SK-N-SH (cell line): ENCODE data around the gene RNF169. TPM values are rescaled to one million over a fixed set of nuclear protein-coding genes. Genes with fewer than 3 reads are reported as not detected.

Experiments
- CTCF ChIA-PET: fragments of 300-600, 350-600 bp; formaldehyde crosslinking; extraction: SDS; loops from one replicate; lab custom pipeline; 2021; lab: Yijun Ruan, JAX
- POLR2A ChIA-PET: fragments of 350-600 bp; sonication (Branson Sonifier 250); formaldehyde crosslinking; extraction: SDS; loops from one replicate; lab custom pipeline; 2020; ENCODE audit warnings: antibody characterized with exemption, inconsistent platforms; lab: Yijun Ruan, JAX
- DNase-seq: peaks from one replicate; pipeline ENCODE4 v3.0.0; 2012
- H2AFZ ChIP-seq: fragments of 200-600 bp; sonication (generic); 2 replicates; pipeline ENCODE4 v1.8.1; 2016; ENCODE audit warnings: antibody characterized with exemption, mild to moderate bottlenecking, low read depth
- H3F3A ChIP-seq: fragments of 200-600 bp; sonication (generic); replicated peaks from 2 replicates; pipeline ENCODE3; 2016; ENCODE audit warnings: antibody characterized with exemption, mild to moderate bottlenecking; ENCODE audit not compliant: insufficient read depth
- H3K27ac ChIP-seq, 2 experiments: fragments of 200-500 bp in 1 of 2; fragments of 200-600 bp in 1 of 2; sonication (Bioruptor generic) in 1 of 2; sonication (generic), shearing (Covaris generic) in 1 of 2; 2 replicates each; pipeline versions ENCODE4 v1.5.1 to v1.6.1; 2014 to 2016; ENCODE audit warnings: low read depth in 2 of 2, inconsistent platforms in 1 of 2, low read length in 1 of 2, mild to moderate bottlenecking in 1 of 2, mixed read lengths in 1 of 2
- H3K27me3 ChIP-seq: fragments of 200-600 bp; sonication (generic), shearing (Covaris generic); 2 replicates; pipeline ENCODE4 v1.6.1; 2016; ENCODE audit warnings: mixed run types; ENCODE audit not compliant: insufficient read depth
- H3K36me3 ChIP-seq, 2 experiments: fragments of 200-500 bp in 1 of 2; fragments of 200-600 bp in 1 of 2; sonication (Bioruptor generic) in 1 of 2; sonication (generic) in 1 of 2; replicated peaks in 1 of 2; 2 replicates each; pipeline versions ENCODE3 to v1.5.1; 2014 to 2016; ENCODE audit warnings: low read length in 1 of 2, mild to moderate bottlenecking in 1 of 2; ENCODE audit not compliant: insufficient read depth in 2 of 2, control insufficient read depth in 1 of 2
- H3K4me1 ChIP-seq, 2 experiments: fragments of 200-500 bp in 1 of 2; fragments of 200-600 bp in 1 of 2; sonication (Bioruptor generic) in 1 of 2; sonication (generic), shearing (Covaris generic) in 1 of 2; 2 replicates each; pipeline versions ENCODE4 v1.5.1 to v1.6.1; 2014 to 2016; ENCODE audit warnings: low read depth in 1 of 2, low read length in 1 of 2, mixed run types in 1 of 2; ENCODE audit not compliant: insufficient read depth in 2 of 2, control insufficient read depth in 1 of 2
- H3K4me2 ChIP-seq: fragments of 200-600 bp; sonication (generic), shearing (Covaris generic); 2 replicates; pipeline ENCODE4 v1.6.1; 2017; ENCODE audit warnings: mixed run types
- H3K4me3 ChIP-seq, 2 experiments: fragments of 200-500 bp in 1 of 2; fragments of 200-600 bp in 1 of 2; sonication (Bioruptor generic) in 1 of 2; sonication (generic), shearing (Covaris generic) in 1 of 2; 2 replicates each; pipeline versions ENCODE4 v1.5.1 to v1.8.1; 2014 to 2016; ENCODE audit warnings: low read depth in 2 of 2, inconsistent platforms in 1 of 2, low read length in 1 of 2, mild to moderate bottlenecking in 1 of 2, mixed read lengths in 1 of 2, moderate library complexity in 1 of 2
- H3K79me2 ChIP-seq: fragments of 200-600 bp; sonication (generic); 2 replicates; pipeline ENCODE4 v1.8.1; 2017; ENCODE audit warnings: mild to moderate bottlenecking; ENCODE audit not compliant: insufficient read depth
- H3K9ac ChIP-seq: fragments of 200-600 bp; sonication (generic); 2 replicates; pipeline ENCODE4 v1.6.1; 2017; ENCODE audit warnings: mixed run types
- H3K9me2 ChIP-seq: fragments of 200-600 bp; sonication (generic); 2 replicates; pipeline ENCODE4 v1.6.1; 2017; ENCODE audit warnings: mixed run types
- H3K9me3 ChIP-seq: fragments of 200-600 bp; sonication (generic); 2 replicates; pipeline ENCODE4 v1.6.1; 2017; ENCODE audit warnings: mixed run types, mild to moderate bottlenecking, moderate library complexity
- H4K20me1 ChIP-seq: fragments of 200-600 bp; sonication (generic); 2 replicates; pipeline ENCODE4 v1.6.1; 2017; ENCODE audit warnings: mild to moderate bottlenecking, mixed run types; ENCODE audit not compliant: insufficient read depth
- CHD2 ChIP-seq: fragments of 150-350 bp; IDR thresholded peaks from 2 replicates; pipeline ENCODE4 v1.6.1; 2018; ENCODE audit warnings: low read length; ENCODE audit not compliant: partially characterized antibody
- ELF1 ChIP-seq: IDR thresholded peaks from 2 replicates; pipeline ENCODE4 v1.4.0; 2012
- EP300 ChIP-seq, 2 experiments: IDR thresholded peaks; 2 replicates each; pipeline versions ENCODE4 v1.4.0 to v1.6.1; 2012; ENCODE audit warnings: borderline replicate concordance in 1 of 2, low read depth in 1 of 2, low read length in 1 of 2
- EZH2phosphoT487 ChIP-seq: fragments of 200-600 bp; sonication (generic); IDR thresholded peaks from 2 replicates; pipeline ENCODE4 v1.6.1; 2017; ENCODE audit warnings: low read depth, mixed run types, mild to moderate bottlenecking, antibody characterized with exemption, moderate library complexity, borderline replicate concordance
- FOSL2 ChIP-seq: IDR thresholded peaks from 2 replicates; pipeline ENCODE4 v1.4.0; 2012; ENCODE audit warnings: low read depth, mild to moderate bottlenecking, moderate library complexity, borderline replicate concordance
- FOXM1 ChIP-seq: IDR thresholded peaks from 2 replicates; pipeline ENCODE4 v1.4.0; 2012; ENCODE audit warnings: low read depth, mild to moderate bottlenecking
- GATA2 ChIP-seq: sonication (generic); formaldehyde crosslinking; IDR thresholded peaks from 2 replicates; pipeline ENCODE4 v1.5.0; 2020; ENCODE audit warnings: mild to moderate bottlenecking, missing genetic modification reagents
- IRF3 ChIP-seq: fragments of 150-350 bp; IDR thresholded peaks from 2 replicates; pipeline ENCODE4 v1.6.1; 2016; ENCODE audit warnings: mild to moderate bottlenecking, low read depth, low read length
- MAX ChIP-seq: IDR thresholded peaks from 2 replicates; pipeline ENCODE4 v1.4.0; 2012; ENCODE audit warnings: low read depth
- MEF2A ChIP-seq: IDR thresholded peaks from 2 replicates; pipeline ENCODE4 v1.4.0; 2012; ENCODE audit warnings: low read depth, borderline replicate concordance
- MXI1 ChIP-seq: IDR thresholded peaks from 2 replicates; pipeline ENCODE4 v1.6.1; 2012; ENCODE audit warnings: mild to moderate bottlenecking, low read depth, low read length, improper control_type of control experiment
- NFIC ChIP-seq: IDR thresholded peaks from 2 replicates; pipeline ENCODE4 v1.4.0; 2012; ENCODE audit warnings: borderline replicate concordance
- NRF1 ChIP-seq: IDR thresholded peaks from 2 replicates; pipeline ENCODE4 v1.6.1; 2012; ENCODE audit warnings: low read depth, mild to moderate bottlenecking, low read length
- POLR2AphosphoS5 ChIP-seq: IDR thresholded peaks from 2 replicates; pipeline ENCODE4 v1.6.1; 2012; ENCODE audit warnings: low read depth, low read length
- RAD21 ChIP-seq: IDR thresholded peaks from 2 replicates; pipeline ENCODE4 v1.6.1; 2012; ENCODE audit warnings: mild to moderate bottlenecking, low read length
- RFX5 ChIP-seq: IDR thresholded peaks from 2 replicates; pipeline ENCODE4 v1.6.1; 2012; ENCODE audit warnings: mild to moderate bottlenecking, improper control_type of control experiment, low read length
- RXRA ChIP-seq: IDR thresholded peaks from 2 replicates; pipeline ENCODE4 v1.4.0; 2012; ENCODE audit warnings: low read depth, mild to moderate bottlenecking, borderline replicate concordance
- SIN3A ChIP-seq: IDR thresholded peaks from 2 replicates; pipeline ENCODE4 v1.6.1; 2012; ENCODE audit warnings: low read depth, mild to moderate bottlenecking, low read length, moderate library complexity, borderline replicate concordance
- TAF1 ChIP-seq: IDR thresholded peaks from 2 replicates; pipeline ENCODE4 v1.6.1; 2012; ENCODE audit warnings: low read depth, mild to moderate bottlenecking, low read length, moderate library complexity, borderline replicate concordance
- YY1 ChIP-seq: IDR thresholded peaks from 2 replicates; pipeline ENCODE4 v1.4.0; 2012; ENCODE audit warnings: low read depth, mild to moderate bottlenecking
- WGBS: methylation state at CpG from one replicate; pipeline ENCODE4 v1.1.6; 2017; ENCODE audit warnings: low lambda C conversion rate; 5-methylcytosine and 5-hydroxymethylcytosine counted together
- polyA plus RNA-seq, 3 experiments: library from polyadenylated mRNA; depleted of rRNA; stranded (reverse); fragments of >200 nt; gene quantifications; 2 replicates each; pipeline ENCODE4 v1.2.3, GENCODE V29; 2012
- TF ChIP-seq, protein P1 (sequence below): IDR thresholded peaks from 2 replicates; pipeline ENCODE4 v1.4.0; 2012; ENCODE audit warnings: low read depth, borderline replicate concordance
- TF ChIP-seq, protein P2 (sequence below): IDR thresholded peaks from 2 replicates; pipeline ENCODE4 v1.6.1; 2012; ENCODE audit warnings: mild to moderate bottlenecking, low read depth, low read length, moderate library complexity

RNF169 gene, protein sequence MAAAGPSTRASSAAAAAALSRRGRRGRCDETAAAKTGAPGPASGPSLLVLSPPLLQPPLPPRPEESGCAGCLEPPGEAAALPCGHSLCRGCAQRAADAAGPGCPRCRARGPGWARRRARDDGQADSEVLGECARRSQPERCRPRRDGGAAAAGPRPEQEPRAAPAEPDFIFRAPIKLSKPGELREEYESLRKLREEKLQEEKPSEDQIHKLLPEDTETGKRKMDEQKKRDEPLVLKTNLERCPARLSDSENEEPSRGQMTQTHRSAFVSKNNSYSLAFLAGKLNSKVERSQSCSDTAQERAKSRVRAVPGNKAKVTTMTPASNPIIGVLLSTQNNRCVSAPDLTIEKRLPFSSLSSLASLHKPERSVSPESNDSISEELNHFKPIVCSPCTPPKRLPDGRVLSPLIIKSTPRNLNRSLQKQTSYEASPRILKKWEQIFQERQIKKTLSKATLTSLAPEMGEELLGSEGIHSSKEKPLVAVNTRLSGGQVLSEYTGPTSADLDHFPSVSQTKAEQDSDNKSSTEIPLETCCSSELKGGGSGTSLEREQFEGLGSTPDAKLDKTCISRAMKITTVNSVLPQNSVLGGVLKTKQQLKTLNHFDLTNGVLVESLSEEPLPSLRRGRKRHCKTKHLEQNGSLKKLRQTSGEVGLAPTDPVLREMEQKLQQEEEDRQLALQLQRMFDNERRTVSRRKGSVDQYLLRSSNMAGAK
- polyA plus RNA-seq (2012; rRNA removed), result 2.2 and 2.6 TPM in 2 replicates
- 1.9 and 2.0 TPM in 2 replicates for polyA plus RNA-seq (2012; cell fraction: cytosol; rRNA removed)
- polyA plus RNA-seq (2012; cell fraction: nucleus; rRNA removed), result 1.9 and 3.7 TPM in 2 replicates

DNA sequence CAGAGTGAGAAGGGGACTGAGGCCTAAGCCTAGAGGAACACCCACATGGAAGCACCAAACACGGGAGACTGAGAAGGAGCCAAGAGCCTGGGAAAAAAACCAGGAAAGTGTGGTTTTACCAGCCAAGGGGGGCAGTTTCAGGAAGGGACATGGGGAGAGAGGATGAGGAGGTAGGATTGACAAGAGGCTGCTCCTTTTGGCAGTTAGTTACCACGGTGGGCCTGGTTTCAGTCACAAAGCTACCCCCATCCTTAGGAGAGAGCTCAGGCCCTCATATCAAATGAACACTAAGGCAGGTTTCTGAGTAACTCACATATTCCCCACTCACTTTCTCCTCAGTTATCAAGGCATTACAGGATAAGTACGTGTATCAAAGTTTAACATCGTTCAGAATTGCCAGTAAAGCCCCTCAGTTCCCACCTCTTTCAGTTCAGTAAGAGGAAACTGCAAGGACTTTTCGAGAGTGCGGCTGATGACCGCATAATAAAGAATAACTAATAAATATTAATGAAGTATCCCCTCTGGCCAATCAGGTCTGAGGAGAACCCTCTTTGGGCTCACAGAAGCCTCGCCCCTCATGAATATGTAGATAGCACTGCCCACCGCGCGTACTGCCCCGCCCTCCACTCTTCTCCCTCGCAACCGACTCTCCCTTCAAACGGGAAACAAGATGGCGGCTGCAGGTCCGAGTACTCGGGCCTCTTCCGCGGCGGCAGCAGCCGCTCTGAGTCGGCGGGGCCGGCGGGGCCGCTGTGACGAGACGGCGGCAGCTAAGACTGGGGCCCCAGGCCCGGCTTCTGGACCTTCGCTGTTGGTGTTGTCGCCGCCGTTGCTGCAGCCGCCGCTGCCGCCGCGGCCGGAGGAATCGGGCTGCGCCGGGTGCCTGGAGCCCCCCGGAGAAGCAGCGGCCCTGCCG lies at the start of gene RNF169:
Gene RNF169 (plus strand): TSS at position 639 of the 916 bp plus-strand sequence. CDS start 32 bp downstream, at position 671.
- WGBS, result 13% methylated on average over 11 of the region's 47 CpGs
- H3K4me2 ChIP-seq, result peak within 1 kb of the TSS; percentile 84
- POLR2A ChIA-PET, result no interaction called here
- H3K79me2 ChIP-seq, result peaks cover 44% of the 10 kb centered on the region
- peak within 1 kb of the TSS; percentile 82 for H3K9ac ChIP-seq
- no peaks in the 10 kb centered on the region for H3K27me3 ChIP-seq
- peak within 1 kb of the TSS; percentile 69 to 79 for H3K4me3 ChIP-seq
- H3F3A ChIP-seq, result peaks cover 6% of the 10 kb centered on the region
- H3K27ac ChIP-seq, result peak within 1 kb of the TSS; percentile 71 to 82
- no peaks in the 10 kb centered on the region for H3K9me3 ChIP-seq
- peak; percentile 97 for DNase-seq
- H3K9me2 ChIP-seq, result no peaks in the 10 kb centered on the region
- H3K4me1 ChIP-seq, result peaks cover 4 to 11% of the 10 kb centered on the region in 2 experiments; a peak in 3 of 4 replicates
- CTCF ChIA-PET, result interaction anchor here (1.0 to 1.5 kb wide), 3 partner anchors 21 to 636 kb away, joined by 3 to 7 read pairs (median 5); no protein-coding TSS in a partner anchor
- peaks cover 0 to 4% of the 10 kb centered on the region in 2 experiments for H3K36me3 ChIP-seq
- peak within 1 kb of the TSS; percentile 80 for H2AFZ ChIP-seq
- no peaks in the 10 kb centered on the region for H4K20me1 ChIP-seq
- TF ChIP-seq EP300 (IDR thresholded peaks at IDR 0.05; ENCODE audit: borderline replicate concordance in 1 of 2, low read depth in 1 of 2, low read length in 1 of 2), result no peak
- TF ChIP-seq MAX, result no peak; the same call in 1 of the 2 replicates
- peak; percentile 86 for TF ChIP-seq POLR2AphosphoS5
- TF ChIP-seq TAF1, result peak; percentile 92
- no peak for TF ChIP-seq RAD21
- peak; percentile 94 for TF ChIP-seq YY1
- no peak for TF ChIP-seq GATA2 (CRISPR knock-in tag)
- TF ChIP-seq FOSL2, result no peak
- no peak for TF ChIP-seq MEF2A
- no peak for TF ChIP-seq IRF3
- TF ChIP-seq NRF1, result no peak
- TF ChIP-seq RFX5, result peak; percentile 73; the same call in 1 of the 2 replicates
- TF ChIP-seq, protein P1, sequence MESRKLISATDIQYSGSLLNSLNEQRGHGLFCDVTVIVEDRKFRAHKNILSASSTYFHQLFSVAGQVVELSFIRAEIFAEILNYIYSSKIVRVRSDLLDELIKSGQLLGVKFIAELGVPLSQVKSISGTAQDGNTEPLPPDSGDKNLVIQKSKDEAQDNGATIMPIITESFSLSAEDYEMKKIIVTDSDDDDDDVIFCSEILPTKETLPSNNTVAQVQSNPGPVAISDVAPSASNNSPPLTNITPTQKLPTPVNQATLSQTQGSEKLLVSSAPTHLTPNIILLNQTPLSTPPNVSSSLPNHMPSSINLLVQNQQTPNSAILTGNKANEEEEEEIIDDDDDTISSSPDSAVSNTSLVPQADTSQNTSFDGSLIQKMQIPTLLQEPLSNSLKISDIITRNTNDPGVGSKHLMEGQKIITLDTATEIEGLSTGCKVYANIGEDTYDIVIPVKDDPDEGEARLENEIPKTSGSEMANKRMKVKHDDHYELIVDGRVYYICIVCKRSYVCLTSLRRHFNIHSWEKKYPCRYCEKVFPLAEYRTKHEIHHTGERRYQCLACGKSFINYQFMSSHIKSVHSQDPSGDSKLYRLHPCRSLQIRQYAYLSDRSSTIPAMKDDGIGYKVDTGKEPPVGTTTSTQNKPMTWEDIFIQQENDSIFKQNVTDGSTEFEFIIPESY, result no peak
- no peak for TF ChIP-seq CHD2
- no peak for TF ChIP-seq RXRA
- TF ChIP-seq EZH2phosphoT487, result no peak
- TF ChIP-seq NFIC, result no peak
- no peak for TF ChIP-seq ELF1
- TF ChIP-seq FOXM1, result no peak
- TF ChIP-seq SIN3A, result 0 out of 2 replicates have a peak, but pooled peaks have one; percentile 40
- TF ChIP-seq, protein P2, sequence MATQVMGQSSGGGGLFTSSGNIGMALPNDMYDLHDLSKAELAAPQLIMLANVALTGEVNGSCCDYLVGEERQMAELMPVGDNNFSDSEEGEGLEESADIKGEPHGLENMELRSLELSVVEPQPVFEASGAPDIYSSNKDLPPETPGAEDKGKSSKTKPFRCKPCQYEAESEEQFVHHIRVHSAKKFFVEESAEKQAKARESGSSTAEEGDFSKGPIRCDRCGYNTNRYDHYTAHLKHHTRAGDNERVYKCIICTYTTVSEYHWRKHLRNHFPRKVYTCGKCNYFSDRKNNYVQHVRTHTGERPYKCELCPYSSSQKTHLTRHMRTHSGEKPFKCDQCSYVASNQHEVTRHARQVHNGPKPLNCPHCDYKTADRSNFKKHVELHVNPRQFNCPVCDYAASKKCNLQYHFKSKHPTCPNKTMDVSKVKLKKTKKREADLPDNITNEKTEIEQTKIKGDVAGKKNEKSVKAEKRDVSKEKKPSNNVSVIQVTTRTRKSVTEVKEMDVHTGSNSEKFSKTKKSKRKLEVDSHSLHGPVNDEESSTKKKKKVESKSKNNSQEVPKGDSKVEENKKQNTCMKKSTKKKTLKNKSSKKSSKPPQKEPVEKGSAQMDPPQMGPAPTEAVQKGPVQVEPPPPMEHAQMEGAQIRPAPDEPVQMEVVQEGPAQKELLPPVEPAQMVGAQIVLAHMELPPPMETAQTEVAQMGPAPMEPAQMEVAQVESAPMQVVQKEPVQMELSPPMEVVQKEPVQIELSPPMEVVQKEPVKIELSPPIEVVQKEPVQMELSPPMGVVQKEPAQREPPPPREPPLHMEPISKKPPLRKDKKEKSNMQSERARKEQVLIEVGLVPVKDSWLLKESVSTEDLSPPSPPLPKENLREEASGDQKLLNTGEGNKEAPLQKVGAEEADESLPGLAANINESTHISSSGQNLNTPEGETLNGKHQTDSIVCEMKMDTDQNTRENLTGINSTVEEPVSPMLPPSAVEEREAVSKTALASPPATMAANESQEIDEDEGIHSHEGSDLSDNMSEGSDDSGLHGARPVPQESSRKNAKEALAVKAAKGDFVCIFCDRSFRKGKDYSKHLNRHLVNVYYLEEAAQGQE, result peak; percentile 46; the same call in 1 of the 2 replicates
- no peak for TF ChIP-seq MXI1
